GM19239 (cell line): Measurements from ENCODE around the gene SART3.

Source experiments
- DNase-seq: peaks from one replicate; pipeline ENCODE4 v3.0.0; 2011; ENCODE audit warnings: low spot score; ENCODE audit not compliant: insufficient read length
- FAIRE-seq: peaks from 2 replicates; lab custom pipeline; 2011; peaks lifted over from hg19 to GRCh38; lab: Jason Lieb, UNC

The SART3 gene

GRCh38 chr12:108531929-108532848, 28.8 kb downstream of the SART3 start:
- no peak for FAIRE-seq
- no peak for DNase-seq

GRCh38 chr12:108530161-108530560, 30.8 kb downstream of the SART3 start:
- DNase-seq (no peak), FAIRE-seq (no peak)

- DNase-seq (no peak), FAIRE-seq (no peak)
These were observed 33.8 kb downstream of the SART3 start for GRCh38 chr12:108527166-108527496.

- DNase-seq, result no peak
- FAIRE-seq, result no peak
These were observed 34.3 kb downstream of the SART3 start for GRCh38 chr12:108526482-108527165.

GRCh38 chr12:108525681-108526080, 35.3 kb downstream of the SART3 start:
- DNase-seq (no peak), FAIRE-seq (no peak)

GRCh38 chr12:108523365-108523764, 37.6 kb downstream of the SART3 start:
- no peak for DNase-seq
- FAIRE-seq, result no peak

- DNase-seq (no peak), FAIRE-seq (no peak)
These were observed 41.4 kb downstream of the SART3 start for GRCh38 chr12:108519558-108519957.

- no peak for FAIRE-seq
These were observed 42.1 kb downstream of the SART3 start for GRCh38 chr12:108518716-108519496.

GRCh38 chr12:108518101-108518715, 42.8 kb downstream of the SART3 start:
- DNase-seq, result no peak
- no peak for FAIRE-seq

More at GRCh38 chr12:108518716-108519496, 42.1 kb downstream of the SART3 start:
- DNase-seq, result no peak

GRCh38 chr12:108517288-108518100, 43.5 kb downstream of the SART3 start:
- DNase-seq (no peak), FAIRE-seq (no peak)

GRCh38 chr12:108516511-108517275, 44.3 kb downstream of the SART3 start:
- DNase-seq (no peak), FAIRE-seq (no peak)

GRCh38 chr12:108515916-108516315, 45.1 kb downstream of the SART3 start:
- DNase-seq (no peak), FAIRE-seq (peak; percentile 85)

- peak; percentile 97 for FAIRE-seq
- DNase-seq, result peak; percentile 87
These were observed 45.8 kb downstream of the SART3 start, which contains the start of gene FICD for GRCh38 chr12:108514973-108515814. FICD (plus strand) TSS chr12:108515277; CDS start chr12:108516973, 1,696 bp downstream.

- DNase-seq (no peak), FAIRE-seq (no peak)
These were observed 46.5 kb downstream of the SART3 start for GRCh38 chr12:108514468-108514972.

GRCh38 chr12:108511633-108512540, 49.1 kb downstream of the SART3 start:
- FAIRE-seq, result peak; percentile 83
- DNase-seq, result peak; percentile 41

- DNase-seq, result no peak
- no peak for FAIRE-seq
These were observed 50.1 kb downstream of the SART3 start for GRCh38 chr12:108510836-108511235.
